ENCODE data around the gene PLA2G15.
A peak's percentile ranks its signal among the peaks of the same experiment; 100 is the strongest.

Gene PLA2G15, protein sequence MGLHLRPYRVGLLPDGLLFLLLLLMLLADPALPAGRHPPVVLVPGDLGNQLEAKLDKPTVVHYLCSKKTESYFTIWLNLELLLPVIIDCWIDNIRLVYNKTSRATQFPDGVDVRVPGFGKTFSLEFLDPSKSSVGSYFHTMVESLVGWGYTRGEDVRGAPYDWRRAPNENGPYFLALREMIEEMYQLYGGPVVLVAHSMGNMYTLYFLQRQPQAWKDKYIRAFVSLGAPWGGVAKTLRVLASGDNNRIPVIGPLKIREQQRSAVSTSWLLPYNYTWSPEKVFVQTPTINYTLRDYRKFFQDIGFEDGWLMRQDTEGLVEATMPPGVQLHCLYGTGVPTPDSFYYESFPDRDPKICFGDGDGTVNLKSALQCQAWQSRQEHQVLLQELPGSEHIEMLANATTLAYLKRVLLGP

DNA sequence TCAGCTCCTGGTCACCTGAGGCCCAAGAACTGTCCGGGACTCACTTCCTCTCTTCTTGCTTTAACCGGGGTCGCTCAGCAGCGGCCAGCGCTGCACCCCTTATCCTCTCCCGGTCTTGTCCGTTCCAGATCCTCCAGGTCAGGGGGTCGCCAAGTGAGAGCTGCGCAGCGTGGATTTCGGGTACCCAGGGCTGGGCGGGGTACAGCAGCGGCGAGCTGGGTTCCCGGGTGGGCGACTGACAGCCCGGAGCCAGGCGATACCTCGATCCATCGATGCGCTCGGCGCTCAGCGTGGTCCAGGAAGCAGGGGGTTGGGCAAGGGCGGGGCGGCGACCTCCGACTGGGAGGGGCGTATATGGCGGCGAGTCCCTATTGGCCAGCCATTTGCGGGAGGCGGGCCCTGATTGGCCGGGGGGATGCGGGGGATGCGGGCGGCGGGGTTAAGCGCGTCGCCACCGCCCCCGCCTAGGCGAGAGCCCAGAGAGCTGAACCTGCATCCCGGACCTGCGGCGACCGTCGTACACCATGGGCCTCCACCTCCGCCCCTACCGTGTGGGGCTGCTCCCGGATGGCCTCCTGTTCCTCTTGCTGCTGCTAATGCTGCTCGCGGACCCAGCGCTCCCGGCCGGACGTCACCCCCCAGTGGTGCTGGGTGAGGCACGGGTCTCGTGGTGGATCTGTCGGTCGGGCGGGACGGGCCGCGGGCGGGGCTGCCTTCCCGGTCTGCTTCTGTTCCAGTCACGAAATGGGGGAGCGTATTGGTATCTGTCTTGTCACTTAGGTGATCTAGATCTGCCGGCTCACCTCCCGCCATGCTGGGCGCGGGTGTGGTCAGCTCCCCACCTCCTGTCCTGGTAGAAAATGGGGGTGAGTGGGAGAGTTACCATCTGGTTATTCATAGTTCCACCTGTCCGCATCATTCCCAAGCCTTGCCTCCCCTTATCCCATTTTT is at the start of gene PLA2G15:
Gene PLA2G15 (plus strand): TSS at position 471 of the 951 bp plus-strand sequence. CDS start 54 bp downstream, at position 525.
- FAIRE-seq: no peak

DNA sequence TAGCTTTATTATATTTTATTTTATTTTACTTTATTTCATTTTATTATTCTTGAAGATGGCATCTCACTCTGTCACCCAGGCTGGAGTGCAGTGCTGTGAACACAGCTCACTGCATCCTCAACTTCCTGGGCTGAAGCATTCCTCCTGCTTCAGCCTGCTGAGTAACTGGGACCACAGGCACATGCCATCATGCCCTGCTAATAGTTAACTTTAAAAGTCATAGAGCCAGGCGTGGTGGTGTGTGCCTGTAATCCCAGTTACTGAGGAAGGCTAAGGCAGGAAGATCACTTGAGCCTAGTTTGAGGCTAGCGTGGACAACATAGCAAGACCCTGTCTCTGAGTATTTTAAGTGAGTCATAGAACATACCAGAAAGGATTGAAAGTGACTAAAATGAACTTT is 47.9 kb upstream of the PLA2G15 start:
- FAIRE-seq: no peak

DNA sequence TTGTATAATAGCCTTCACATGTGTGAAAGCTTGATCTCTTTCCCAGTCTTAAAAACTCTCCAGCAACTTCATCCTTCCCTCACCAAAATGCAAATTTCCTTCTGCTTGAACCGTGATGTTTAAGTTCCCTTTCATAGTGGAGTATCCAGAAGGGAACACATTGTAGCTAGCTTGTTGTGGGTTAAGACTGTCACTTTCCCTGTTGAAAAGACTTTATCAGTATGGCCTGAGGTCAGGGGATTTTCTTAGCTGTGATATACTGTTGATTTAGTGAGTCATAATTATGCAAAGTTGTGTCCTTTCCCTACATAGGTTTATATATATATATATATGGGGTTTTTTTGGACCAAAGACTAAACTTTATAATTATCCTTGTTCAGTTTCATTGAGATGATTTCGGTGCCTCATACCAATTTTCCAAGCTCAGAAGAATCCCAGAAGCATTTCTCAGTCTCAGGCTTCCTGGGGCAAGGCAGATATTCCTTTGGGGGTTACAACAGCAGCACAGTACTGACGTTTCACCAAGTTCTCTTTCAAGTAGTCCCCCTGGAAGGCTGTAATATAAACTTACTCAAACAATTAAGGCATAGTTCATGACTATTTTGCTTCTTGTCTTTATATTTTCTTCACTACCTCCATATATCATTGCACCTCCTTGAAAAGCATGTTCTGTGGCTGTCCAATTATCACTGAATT is 44.9 kb upstream of the PLA2G15 start:
- no peak for FAIRE-seq

DNA sequence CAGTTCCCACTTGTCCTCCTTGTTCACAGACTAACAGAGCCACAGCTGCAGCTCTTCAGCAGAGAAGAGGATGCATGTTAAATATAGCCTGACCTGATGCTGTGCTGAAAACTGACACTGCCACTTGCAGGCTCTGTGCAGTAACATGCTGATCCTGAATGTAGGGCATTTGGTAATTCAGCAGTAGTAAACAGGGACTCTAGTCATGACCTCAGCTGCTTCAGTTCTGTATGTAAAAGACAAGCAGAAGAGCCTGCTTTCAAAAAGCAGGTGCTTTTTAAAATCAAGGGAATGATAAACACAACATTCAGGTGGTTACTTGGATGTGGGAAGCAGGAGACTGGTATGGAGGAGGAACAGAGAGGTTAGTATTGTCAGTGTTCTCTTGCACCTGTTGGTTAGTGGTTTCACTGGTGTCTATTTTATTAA is 43.1 kb upstream of the PLA2G15 start:
- FAIRE-seq: no peak

DNA sequence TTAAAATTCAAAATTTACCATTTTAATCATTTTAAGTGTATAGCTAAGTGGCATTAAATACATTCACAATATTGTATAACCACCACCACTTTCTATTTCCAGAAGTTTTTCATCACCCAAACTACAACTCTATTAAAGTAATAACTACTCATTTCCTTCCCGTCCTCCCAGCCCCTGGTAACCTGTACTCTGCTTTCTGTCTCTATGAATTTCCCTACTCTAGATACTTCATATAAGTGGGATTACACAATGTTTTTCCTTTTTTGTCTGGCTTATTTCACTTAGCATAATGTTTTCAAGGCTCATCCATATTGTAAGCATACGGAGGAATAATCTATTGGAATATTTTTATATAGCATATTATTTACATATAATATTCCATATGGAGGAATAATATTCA is 38.9 kb upstream of the PLA2G15 start:
- no peak for FAIRE-seq

DNA sequence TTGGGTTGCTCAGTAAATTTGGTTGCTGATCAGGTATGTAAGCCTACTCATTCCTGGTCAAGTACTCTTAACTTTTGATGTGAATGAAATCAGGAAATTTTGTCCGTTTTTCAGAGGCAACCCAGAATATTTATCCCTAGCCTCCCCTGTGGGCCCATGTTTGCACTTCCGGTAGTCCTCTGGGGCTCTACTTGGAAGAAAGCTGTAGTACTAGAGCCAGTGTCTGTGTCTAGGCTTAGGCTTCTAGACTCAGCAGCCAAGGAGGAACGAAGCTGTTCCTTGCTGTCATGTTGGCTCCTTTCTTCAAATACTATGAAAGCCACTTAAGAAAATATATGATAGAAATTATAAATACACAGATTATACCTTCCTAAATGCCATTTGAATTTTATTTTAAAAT is 30.4 kb upstream of the PLA2G15 start:
- FAIRE-seq: no peak

DNA sequence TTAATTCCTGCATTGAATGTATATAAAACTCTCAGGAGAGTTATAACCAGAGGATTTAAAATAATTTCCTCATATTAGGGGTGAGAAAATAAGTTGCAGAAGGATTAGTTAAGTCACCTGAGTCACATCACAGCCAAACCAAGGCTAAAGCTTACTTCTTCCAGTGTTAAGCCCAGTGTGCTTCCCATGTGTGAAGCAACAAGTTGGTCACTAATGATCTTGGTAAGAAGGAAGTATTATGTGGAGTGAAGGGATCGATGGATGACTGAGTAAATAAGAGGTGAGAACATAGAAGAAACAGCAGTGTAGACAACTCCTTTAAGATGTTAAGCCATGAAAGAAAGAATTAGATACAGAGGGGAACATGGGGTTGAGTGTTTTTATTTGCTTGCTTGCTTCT is 29.9 kb upstream of the PLA2G15 start:
- FAIRE-seq: no peak

DNA sequence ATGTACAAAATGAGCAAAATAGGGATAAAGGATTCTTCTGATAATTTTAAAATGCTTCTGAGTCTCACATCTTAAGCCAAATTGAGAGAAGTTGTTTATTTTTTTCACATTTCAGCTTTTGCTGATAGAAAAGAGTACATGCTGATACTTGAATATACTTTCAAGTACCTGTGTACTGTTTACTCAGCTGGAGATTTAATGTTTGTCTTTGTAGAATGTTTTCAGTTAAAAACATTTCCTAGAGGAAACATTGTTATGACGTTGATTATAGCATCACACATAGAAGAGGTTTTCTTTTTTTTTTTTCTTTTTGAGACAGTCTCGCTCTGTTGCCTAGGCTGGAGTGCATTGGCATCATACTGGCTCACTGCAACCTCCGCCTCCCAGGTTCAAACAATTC is 28.9 kb upstream of the PLA2G15 start:
- FAIRE-seq: no peak

DNA sequence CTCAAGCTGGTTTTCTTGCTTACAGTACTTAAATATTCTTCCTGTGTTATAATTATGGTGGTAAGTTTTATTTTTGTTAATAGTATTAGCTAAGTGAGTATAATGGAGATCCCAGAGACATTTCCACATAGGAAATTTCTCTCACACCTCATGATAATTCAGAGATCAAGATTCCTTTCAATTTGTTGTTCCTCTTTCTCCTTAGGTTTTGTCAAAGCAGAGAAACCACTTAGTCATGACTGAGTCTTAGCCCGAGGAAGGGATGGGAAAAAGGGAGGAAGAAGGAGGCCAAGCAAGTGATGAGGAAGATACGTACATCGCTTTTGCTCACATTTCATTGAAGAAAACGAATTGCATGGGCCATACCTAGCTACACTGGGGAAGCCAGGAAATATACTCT is 27.7 kb upstream of the PLA2G15 start:
- no peak for FAIRE-seq

DNA sequence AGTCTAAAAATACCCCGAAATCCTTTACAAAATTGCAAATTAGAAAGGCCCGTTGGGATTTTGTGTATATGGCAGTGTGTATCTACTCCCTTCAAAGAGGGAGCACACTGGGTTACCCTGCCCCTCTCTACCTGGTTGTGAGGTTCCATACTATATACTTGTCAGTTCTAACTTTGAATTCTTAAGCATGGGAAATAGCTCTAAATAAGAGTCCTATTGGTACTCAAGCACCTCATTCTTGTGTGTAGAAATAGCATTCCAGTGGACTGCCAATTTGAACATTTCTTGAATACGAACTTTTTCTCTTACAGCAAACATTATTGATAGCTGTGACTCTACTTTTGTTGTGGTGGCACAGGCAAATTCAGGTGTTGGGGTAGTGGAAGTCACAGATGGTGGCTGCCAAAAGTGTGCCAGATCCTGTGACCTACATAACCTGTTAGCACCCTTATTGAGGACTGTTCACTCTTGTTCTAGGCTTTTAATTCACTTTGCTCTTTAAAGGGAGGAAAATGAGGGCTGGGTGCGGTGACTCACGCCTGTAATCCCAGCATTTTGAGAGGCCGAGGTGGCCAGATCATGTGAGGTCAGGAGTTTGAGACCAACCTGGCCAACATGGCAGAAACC is 25.3 kb upstream of the PLA2G15 start:
- no peak for FAIRE-seq

DNA sequence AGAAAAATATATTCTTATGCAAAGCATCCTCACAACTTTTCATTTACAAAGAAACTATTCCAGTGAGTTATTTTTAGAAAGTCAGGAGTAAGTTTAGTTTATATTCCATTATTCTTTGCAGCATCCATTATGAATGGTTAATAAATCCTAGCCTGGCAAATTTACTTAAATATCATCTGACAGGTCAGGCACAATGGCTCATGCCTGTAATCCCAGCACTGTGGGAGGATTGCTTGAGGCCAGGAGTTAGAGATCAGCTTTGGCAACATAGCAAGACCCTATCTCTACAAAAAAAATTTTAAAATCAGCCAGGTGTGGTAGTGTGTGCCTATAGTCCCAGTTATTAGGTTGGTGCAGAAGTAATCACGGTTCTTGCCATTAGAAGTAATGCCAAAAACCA is 22.1 kb upstream of the PLA2G15 start:
- no peak for FAIRE-seq

DNA sequence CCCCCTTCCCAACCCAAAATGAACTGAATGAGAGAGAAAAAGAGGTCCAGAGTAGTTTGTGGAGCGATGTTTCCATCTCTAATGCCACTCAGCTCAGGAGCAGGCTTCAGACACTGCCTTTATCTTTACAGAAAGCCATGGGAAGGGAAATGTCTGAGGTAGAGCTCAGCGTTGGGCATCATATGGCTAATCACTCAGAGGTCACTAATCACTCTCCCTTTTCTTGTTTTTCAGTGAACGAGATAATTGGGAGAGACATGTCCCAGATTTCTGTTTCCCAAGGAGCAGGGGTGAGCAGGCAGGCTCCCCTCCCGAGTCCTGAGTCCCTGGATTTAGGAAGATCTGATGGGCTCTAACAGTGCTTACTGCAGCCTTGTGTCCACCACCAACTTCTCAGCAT is 19.1 kb upstream of the PLA2G15 start:
- no peak for FAIRE-seq

DNA sequence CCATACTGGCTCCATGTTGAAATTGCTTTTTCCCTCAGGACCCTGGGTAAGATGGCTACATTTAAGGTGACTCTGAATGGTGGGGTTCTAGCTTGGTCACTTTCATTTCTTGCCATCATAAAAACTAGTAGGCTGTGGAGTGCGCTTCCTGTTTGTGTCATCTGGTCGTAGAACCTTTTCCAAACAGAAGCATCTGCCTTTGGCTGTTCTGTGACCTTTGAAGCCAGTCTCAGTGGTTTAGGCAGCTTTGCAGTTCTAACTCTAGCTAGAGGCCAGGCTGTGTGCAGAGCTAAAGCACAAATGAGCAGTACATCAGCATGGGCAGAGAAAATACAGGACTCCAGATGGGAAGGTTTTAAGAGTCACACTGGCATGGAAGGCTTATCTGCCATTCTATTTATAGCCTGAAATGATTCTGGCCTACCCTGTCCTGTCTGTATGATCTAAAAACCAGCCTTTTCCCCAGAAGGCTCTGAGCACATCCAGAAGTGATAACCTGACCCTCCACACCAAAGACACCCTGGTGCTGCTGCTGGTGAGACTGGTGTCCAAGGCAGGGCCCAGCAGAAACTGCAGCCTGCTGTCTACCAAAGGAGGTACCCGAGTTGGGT is 17.9 kb upstream of the PLA2G15 start:
- FAIRE-seq: no peak

DNA sequence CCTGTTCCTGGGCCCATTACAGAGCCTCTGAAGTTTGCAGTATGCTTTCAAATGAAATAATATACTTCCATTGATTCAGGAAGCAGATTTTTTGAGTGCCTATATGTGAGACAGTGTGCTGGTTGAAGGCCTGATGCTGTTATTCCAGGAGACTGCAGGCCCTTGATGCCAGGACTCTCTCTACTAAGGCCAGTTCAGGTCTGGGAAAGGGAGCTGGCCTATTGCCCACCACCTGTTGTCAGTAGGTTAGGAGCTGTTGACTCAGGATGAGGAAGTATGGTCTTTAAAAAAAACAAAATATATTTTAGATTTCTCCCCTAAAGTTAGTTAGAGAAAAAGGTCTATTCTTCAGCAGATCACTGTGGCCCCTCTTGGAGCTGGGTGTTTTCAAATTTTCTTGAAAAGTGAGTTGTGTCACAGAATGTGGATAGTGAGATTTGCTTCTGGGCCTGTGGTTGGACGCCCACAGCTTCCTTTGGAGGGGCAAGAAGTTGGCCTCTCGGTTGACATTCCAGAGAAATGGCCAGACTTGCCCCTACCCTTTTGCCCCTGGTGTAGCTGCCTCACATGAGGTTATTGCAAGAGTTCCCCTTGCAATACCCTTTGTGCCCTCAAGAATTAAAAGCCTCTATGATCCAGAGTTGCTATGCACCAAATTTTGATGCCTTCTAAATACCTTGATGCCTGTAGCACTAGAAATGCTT is 17.2 kb upstream of the PLA2G15 start:
- no peak for FAIRE-seq

DNA sequence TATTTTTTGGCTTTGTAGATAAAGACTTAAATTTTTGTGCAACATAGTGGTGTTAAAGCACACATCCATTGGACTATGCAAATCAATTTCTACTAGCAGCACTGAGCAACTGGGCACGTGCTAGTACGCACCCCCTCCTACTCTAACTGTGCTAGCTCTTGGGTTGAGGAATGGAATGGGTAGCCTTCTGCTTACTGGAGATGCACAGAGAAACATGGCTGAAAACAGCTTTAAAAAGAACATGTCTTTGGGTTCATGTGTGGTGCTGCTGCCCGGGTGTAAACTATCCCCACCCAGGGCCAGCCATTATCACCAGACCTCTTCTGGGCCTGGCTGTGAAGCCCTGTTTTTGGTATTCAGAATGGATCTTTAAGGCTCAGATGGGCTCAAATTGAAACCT is 16.5 kb upstream of the PLA2G15 start:
- no peak for FAIRE-seq

DNA sequence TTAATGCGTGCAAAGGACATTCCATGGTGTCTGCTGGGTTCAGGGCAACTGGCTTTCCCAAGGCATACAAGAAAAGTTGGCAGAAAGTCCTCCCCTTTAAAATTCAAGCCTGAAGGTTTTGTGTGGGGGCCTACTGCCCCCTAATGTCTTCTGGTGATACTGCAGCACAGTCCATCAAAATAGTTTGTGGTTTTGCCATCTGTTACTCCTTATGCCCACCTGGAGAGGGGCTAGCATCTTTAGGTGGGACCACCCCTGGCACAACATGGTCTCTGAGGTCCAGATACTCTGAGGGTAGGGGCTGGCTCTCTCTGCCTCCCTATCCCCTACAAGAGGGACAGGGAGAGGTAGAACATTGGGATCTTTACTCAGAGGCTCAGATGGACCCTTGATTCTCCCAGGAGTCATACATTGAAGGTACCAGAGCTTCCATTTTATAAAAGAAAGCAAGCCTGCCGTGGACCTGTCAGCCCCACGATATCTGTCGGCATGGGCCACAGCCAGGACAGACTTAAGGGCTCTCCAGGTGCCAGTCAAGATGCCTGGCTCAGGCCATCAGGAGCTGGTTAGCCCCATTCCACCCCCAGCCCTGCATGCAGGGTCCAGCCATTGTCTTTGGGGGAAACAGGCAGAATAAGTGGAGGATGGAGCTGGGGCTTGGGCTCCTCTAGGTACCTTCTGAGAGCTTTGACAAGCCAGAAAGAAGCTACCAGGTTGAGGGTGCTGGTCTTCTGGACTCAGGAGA is 15.6 kb upstream of the PLA2G15 start:
- FAIRE-seq: peak; percentile 85

DNA sequence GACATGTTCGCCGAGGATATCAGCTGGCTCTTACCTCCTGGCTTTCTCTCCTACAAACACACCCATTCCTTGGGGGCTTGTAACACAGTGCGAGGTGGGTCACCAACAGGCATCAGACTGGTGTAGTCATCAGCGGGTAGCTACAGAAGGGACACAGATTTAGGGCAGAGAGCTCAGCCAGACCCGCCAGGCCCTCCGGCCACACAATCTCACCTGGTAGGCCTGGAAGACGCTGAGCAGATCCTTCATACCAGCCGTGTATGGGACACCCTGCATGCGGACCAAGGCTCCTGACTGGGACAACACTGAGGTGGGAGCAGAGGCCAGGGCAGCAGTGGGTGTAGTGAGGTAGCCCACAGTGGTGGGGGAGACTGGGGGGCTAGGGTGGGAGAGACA is 15.0 kb upstream of the PLA2G15 start:
- no peak for FAIRE-seq

DNA sequence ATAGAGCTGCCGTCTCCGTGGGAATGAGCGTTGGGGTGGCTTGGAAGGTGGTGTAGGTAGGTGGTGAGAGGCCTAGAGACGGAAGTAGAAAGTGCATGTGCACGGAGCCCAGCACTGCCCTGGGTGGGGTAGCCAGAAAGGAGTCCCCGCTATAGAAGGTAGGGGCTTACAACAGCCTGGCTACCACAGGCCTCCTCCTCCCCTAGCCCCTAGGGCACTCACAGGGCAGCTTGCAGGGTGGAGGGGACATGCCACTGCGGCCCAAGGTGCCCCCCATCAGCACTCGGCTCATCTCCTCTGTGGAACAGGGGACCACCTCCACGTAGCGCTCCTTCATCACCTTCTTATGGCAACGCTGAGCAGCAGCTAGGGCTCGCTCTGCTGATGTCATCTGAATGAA is 14.2 kb upstream of the PLA2G15 start:
- FAIRE-seq: no peak

DNA sequence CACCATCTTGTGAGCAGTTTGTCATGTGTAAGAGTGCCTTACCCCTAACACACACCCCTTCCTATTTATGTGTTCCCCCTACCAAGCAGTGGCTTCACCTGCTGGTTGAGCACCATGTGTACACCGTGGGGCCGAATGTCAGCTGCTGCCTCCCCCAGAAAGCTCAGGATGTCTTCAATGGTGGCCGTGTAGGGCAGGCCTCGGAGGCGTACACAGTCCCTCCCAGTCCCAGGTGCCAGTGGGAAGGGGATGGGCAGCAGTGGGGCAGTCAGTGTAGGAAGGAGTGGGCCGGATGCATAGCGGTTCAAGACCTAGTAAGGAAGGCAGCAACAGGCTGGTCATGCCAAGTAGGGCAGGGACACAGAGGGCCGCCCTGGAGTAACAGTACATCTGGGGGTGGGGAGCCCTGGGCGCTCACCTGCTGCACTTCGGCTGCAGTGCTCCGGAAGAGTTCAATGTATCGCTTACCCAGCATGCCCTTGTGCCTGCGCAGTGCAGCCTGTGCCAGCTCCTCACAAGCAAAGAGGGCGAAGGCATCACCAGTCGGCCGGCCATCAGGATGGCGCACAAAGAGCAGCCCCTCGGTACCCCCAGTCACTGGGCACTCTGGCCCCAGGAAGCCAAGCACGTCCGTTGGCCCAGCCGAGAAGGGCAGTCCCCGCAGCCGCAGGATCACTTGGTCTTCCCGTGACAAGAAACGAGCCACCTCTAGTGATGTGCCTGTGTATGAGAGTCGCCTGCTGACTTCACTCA is 13.6 kb upstream of the PLA2G15 start:
- no peak for FAIRE-seq

DNA sequence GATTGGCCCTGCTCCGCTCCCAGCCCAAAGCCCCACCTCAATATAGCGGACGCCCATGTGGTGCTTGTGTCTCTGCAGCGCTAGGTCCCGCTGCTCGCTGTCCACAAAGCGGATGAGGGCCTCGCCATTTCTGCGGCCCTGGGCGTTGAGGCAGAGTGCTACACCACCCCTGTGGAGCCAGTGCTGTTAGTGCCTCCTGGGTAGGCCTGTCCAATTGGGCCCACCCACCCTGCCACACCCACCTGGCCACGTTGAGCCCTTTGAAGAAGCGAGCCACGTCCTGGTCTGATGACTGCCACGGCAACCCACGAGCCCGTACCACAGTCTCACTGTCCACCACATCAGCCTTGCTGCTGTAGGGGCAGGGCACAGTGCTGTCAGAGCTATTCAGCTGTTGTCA is 12.8 kb upstream of the PLA2G15 start:
- FAIRE-seq: no peak
